SK-N-SH (cell line): Measurements from ENCODE around the gene PCSK9. TPM values are rescaled to one million over a fixed set of nuclear protein-coding genes. Genes with fewer than 3 reads are reported as not detected.

Source experiments
- CTCF ChIA-PET: fragments of 300-600, 350-600 bp; formaldehyde crosslinking; extraction: SDS; loops from one replicate; lab custom pipeline; 2021; lab: Yijun Ruan, JAX
- POLR2A ChIA-PET: fragments of 350-600 bp; sonication (Branson Sonifier 250); formaldehyde crosslinking; extraction: SDS; loops from one replicate; lab custom pipeline; 2020; ENCODE audit warnings: antibody characterized with exemption, inconsistent platforms; lab: Yijun Ruan, JAX
- DNase-seq: peaks from one replicate; pipeline ENCODE4 v3.0.0; 2012
- H2AFZ ChIP-seq: fragments of 200-600 bp; sonication (generic); 2 replicates; pipeline ENCODE4 v1.8.1; 2016; ENCODE audit warnings: antibody characterized with exemption, mild to moderate bottlenecking, low read depth
- H3F3A ChIP-seq: fragments of 200-600 bp; sonication (generic); replicated peaks from 2 replicates; pipeline ENCODE3; 2016; ENCODE audit warnings: antibody characterized with exemption, mild to moderate bottlenecking; ENCODE audit not compliant: insufficient read depth
- H3K27ac ChIP-seq, 2 experiments: fragments of 200-500 bp in 1 of 2; fragments of 200-600 bp in 1 of 2; sonication (Bioruptor generic) in 1 of 2; sonication (generic), shearing (Covaris generic) in 1 of 2; 2 replicates each; pipeline versions ENCODE4 v1.5.1 to v1.6.1; 2014 to 2016; ENCODE audit warnings: low read depth in 2 of 2, inconsistent platforms in 1 of 2, low read length in 1 of 2, mild to moderate bottlenecking in 1 of 2, mixed read lengths in 1 of 2
- H3K27me3 ChIP-seq: fragments of 200-600 bp; sonication (generic), shearing (Covaris generic); 2 replicates; pipeline ENCODE4 v1.6.1; 2016; ENCODE audit warnings: mixed run types; ENCODE audit not compliant: insufficient read depth
- H3K36me3 ChIP-seq, 2 experiments: fragments of 200-500 bp in 1 of 2; fragments of 200-600 bp in 1 of 2; sonication (Bioruptor generic) in 1 of 2; sonication (generic) in 1 of 2; replicated peaks in 1 of 2; 2 replicates each; pipeline versions ENCODE3 to v1.5.1; 2014 to 2016; ENCODE audit warnings: low read length in 1 of 2, mild to moderate bottlenecking in 1 of 2; ENCODE audit not compliant: insufficient read depth in 2 of 2, control insufficient read depth in 1 of 2
- H3K4me1 ChIP-seq, 2 experiments: fragments of 200-500 bp in 1 of 2; fragments of 200-600 bp in 1 of 2; sonication (Bioruptor generic) in 1 of 2; sonication (generic), shearing (Covaris generic) in 1 of 2; 2 replicates each; pipeline versions ENCODE4 v1.5.1 to v1.6.1; 2014 to 2016; ENCODE audit warnings: low read depth in 1 of 2, low read length in 1 of 2, mixed run types in 1 of 2; ENCODE audit not compliant: insufficient read depth in 2 of 2, control insufficient read depth in 1 of 2
- H3K4me2 ChIP-seq: fragments of 200-600 bp; sonication (generic), shearing (Covaris generic); 2 replicates; pipeline ENCODE4 v1.6.1; 2017; ENCODE audit warnings: mixed run types
- H3K4me3 ChIP-seq, 2 experiments: fragments of 200-500 bp in 1 of 2; fragments of 200-600 bp in 1 of 2; sonication (Bioruptor generic) in 1 of 2; sonication (generic), shearing (Covaris generic) in 1 of 2; 2 replicates each; pipeline versions ENCODE4 v1.5.1 to v1.8.1; 2014 to 2016; ENCODE audit warnings: low read depth in 2 of 2, inconsistent platforms in 1 of 2, low read length in 1 of 2, mild to moderate bottlenecking in 1 of 2, mixed read lengths in 1 of 2, moderate library complexity in 1 of 2
- H3K79me2 ChIP-seq: fragments of 200-600 bp; sonication (generic); 2 replicates; pipeline ENCODE4 v1.8.1; 2017; ENCODE audit warnings: mild to moderate bottlenecking; ENCODE audit not compliant: insufficient read depth
- H3K9ac ChIP-seq: fragments of 200-600 bp; sonication (generic); 2 replicates; pipeline ENCODE4 v1.6.1; 2017; ENCODE audit warnings: mixed run types
- H3K9me2 ChIP-seq: fragments of 200-600 bp; sonication (generic); 2 replicates; pipeline ENCODE4 v1.6.1; 2017; ENCODE audit warnings: mixed run types
- H3K9me3 ChIP-seq: fragments of 200-600 bp; sonication (generic); 2 replicates; pipeline ENCODE4 v1.6.1; 2017; ENCODE audit warnings: mixed run types, mild to moderate bottlenecking, moderate library complexity
- H4K20me1 ChIP-seq: fragments of 200-600 bp; sonication (generic); 2 replicates; pipeline ENCODE4 v1.6.1; 2017; ENCODE audit warnings: mild to moderate bottlenecking, mixed run types; ENCODE audit not compliant: insufficient read depth
- EP300 ChIP-seq, 2 experiments: IDR thresholded peaks; 2 replicates each; pipeline versions ENCODE4 v1.4.0 to v1.6.1; 2012; ENCODE audit warnings: borderline replicate concordance in 1 of 2, low read depth in 1 of 2, low read length in 1 of 2
- EZH2phosphoT487 ChIP-seq: fragments of 200-600 bp; sonication (generic); IDR thresholded peaks from 2 replicates; pipeline ENCODE4 v1.6.1; 2017; ENCODE audit warnings: low read depth, mixed run types, mild to moderate bottlenecking, antibody characterized with exemption, moderate library complexity, borderline replicate concordance
- GATA2 ChIP-seq: sonication (generic); formaldehyde crosslinking; IDR thresholded peaks from 2 replicates; pipeline ENCODE4 v1.5.0; 2020; ENCODE audit warnings: mild to moderate bottlenecking, missing genetic modification reagents
- JUND ChIP-seq: IDR thresholded peaks from 2 replicates; pipeline ENCODE4 v1.4.0; 2012
- MXI1 ChIP-seq: IDR thresholded peaks from 2 replicates; pipeline ENCODE4 v1.6.1; 2012; ENCODE audit warnings: mild to moderate bottlenecking, low read depth, low read length, improper control_type of control experiment
- NFIC ChIP-seq: IDR thresholded peaks from 2 replicates; pipeline ENCODE4 v1.4.0; 2012; ENCODE audit warnings: borderline replicate concordance
- POLR2AphosphoS5 ChIP-seq: IDR thresholded peaks from 2 replicates; pipeline ENCODE4 v1.6.1; 2012; ENCODE audit warnings: low read depth, low read length
- RCOR1 ChIP-seq: fragments of 150-350 bp; IDR thresholded peaks from 2 replicates; pipeline ENCODE4 v1.6.1; 2017; ENCODE audit warnings: antibody characterized with exemption, low read length
- RXRA ChIP-seq: IDR thresholded peaks from 2 replicates; pipeline ENCODE4 v1.4.0; 2012; ENCODE audit warnings: low read depth, mild to moderate bottlenecking, borderline replicate concordance
- SIN3A ChIP-seq: IDR thresholded peaks from 2 replicates; pipeline ENCODE4 v1.6.1; 2012; ENCODE audit warnings: low read depth, mild to moderate bottlenecking, low read length, moderate library complexity, borderline replicate concordance
- TCF12 ChIP-seq: IDR thresholded peaks from 2 replicates; pipeline ENCODE4 v1.4.0; 2012
- WGBS: methylation state at CpG from one replicate; pipeline ENCODE4 v1.1.6; 2017; ENCODE audit warnings: low lambda C conversion rate; 5-methylcytosine and 5-hydroxymethylcytosine counted together
- polyA plus RNA-seq, 3 experiments: library from polyadenylated mRNA; depleted of rRNA; stranded (reverse); fragments of >200 nt; gene quantifications; 2 replicates each; pipeline ENCODE4 v1.2.3, GENCODE V29; 2012
- TF ChIP-seq, protein P1 (sequence below): fragments of 150-350 bp; IDR thresholded peaks from 2 replicates; pipeline ENCODE4 v1.6.1; 2016; ENCODE audit warnings: mild to moderate bottlenecking, low read depth, low read length
- TF ChIP-seq, protein P2 (sequence below): fragments of 150-350 bp; IDR thresholded peaks from 2 replicates; pipeline ENCODE4 v1.6.1; 2017; ENCODE audit warnings: antibody characterized with exemption, low read length, low read depth, borderline replicate concordance
- TF ChIP-seq, protein P3 (sequence below): IDR thresholded peaks from 2 replicates; pipeline ENCODE4; 2012
- TF ChIP-seq, protein P4 (sequence below): fragments of 200-600 bp; sonication (generic); IDR thresholded peaks from 2 replicates; pipeline ENCODE4 v1.6.1; 2017; ENCODE audit warnings: antibody characterized with exemption, mild to moderate bottlenecking, moderate library complexity
- TF ChIP-seq, protein P5 (sequence below): IDR thresholded peaks from 2 replicates; pipeline ENCODE4 v1.4.0; 2012; ENCODE audit warnings: low read depth
- TF ChIP-seq, protein P6 (sequence below): IDR thresholded peaks from 2 replicates; pipeline ENCODE4 v1.4.0; 2012; ENCODE audit warnings: low read depth, borderline replicate concordance
- TF ChIP-seq, protein P7 (sequence below): IDR thresholded peaks from 2 replicates; pipeline ENCODE4 v1.6.1; 2012; ENCODE audit warnings: mild to moderate bottlenecking, low read depth, low read length, moderate library complexity

PCSK9 gene
- polyA plus RNA-seq, 1 of the 3 experiments (the other 2 are of a cell fraction), result 0.02 TPM

DNA sequence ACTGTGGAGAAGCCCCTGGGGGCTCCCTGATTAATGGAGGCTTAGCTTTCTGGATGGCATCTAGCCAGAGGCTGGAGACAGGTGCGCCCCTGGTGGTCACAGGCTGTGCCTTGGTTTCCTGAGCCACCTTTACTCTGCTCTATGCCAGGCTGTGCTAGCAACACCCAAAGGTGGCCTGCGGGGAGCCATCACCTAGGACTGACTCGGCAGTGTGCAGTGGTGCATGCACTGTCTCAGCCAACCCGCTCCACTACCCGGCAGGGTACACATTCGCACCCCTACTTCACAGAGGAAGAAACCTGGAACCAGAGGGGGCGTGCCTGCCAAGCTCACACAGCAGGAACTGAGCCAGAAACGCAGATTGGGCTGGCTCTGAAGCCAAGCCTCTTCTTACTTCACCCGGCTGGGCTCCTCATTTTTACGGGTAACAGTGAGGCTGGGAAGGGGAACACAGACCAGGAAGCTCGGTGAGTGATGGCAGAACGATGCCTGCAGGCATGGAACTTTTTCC lies 24.8 kb downstream of the PCSK9 start:
- peak; percentile 61 for DNase-seq
- H2AFZ ChIP-seq, result no peak overlapping the region
- TF ChIP-seq EP300 (IDR thresholded peaks at IDR 0.05; ENCODE audit: borderline replicate concordance in 1 of 2, low read depth in 1 of 2, low read length in 1 of 2) (no peak), NFIC (no peak), TCF12 (no peak), RXRA (no peak), SIN3A (no peak), POLR2AphosphoS5 (no peak), MXI1 (no peak), RCOR1 (no peak), GATA2 (CRISPR knock-in tag) (no peak), JUND (no peak), EZH2phosphoT487 (no peak)
- TF ChIP-seq, protein P1, sequence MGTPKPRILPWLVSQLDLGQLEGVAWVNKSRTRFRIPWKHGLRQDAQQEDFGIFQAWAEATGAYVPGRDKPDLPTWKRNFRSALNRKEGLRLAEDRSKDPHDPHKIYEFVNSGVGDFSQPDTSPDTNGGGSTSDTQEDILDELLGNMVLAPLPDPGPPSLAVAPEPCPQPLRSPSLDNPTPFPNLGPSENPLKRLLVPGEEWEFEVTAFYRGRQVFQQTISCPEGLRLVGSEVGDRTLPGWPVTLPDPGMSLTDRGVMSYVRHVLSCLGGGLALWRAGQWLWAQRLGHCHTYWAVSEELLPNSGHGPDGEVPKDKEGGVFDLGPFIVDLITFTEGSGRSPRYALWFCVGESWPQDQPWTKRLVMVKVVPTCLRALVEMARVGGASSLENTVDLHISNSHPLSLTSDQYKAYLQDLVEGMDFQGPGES, result no peak
- TF ChIP-seq, protein P2, sequence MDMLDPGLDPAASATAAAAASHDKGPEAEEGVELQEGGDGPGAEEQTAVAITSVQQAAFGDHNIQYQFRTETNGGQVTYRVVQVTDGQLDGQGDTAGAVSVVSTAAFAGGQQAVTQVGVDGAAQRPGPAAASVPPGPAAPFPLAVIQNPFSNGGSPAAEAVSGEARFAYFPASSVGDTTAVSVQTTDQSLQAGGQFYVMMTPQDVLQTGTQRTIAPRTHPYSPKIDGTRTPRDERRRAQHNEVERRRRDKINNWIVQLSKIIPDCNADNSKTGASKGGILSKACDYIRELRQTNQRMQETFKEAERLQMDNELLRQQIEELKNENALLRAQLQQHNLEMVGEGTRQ, result no peak
- TF ChIP-seq, protein P3, sequence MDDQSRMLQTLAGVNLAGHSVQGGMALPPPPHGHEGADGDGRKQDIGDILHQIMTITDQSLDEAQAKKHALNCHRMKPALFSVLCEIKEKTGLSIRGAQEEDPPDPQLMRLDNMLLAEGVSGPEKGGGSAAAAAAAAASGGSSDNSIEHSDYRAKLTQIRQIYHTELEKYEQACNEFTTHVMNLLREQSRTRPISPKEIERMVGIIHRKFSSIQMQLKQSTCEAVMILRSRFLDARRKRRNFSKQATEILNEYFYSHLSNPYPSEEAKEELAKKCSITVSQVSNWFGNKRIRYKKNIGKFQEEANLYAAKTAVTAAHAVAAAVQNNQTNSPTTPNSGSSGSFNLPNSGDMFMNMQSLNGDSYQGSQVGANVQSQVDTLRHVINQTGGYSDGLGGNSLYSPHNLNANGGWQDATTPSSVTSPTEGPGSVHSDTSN, result no peak
- TF ChIP-seq, protein P4, sequence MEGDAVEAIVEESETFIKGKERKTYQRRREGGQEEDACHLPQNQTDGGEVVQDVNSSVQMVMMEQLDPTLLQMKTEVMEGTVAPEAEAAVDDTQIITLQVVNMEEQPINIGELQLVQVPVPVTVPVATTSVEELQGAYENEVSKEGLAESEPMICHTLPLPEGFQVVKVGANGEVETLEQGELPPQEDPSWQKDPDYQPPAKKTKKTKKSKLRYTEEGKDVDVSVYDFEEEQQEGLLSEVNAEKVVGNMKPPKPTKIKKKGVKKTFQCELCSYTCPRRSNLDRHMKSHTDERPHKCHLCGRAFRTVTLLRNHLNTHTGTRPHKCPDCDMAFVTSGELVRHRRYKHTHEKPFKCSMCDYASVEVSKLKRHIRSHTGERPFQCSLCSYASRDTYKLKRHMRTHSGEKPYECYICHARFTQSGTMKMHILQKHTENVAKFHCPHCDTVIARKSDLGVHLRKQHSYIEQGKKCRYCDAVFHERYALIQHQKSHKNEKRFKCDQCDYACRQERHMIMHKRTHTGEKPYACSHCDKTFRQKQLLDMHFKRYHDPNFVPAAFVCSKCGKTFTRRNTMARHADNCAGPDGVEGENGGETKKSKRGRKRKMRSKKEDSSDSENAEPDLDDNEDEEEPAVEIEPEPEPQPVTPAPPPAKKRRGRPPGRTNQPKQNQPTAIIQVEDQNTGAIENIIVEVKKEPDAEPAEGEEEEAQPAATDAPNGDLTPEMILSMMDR, result no peak
- TF ChIP-seq, protein P5, sequence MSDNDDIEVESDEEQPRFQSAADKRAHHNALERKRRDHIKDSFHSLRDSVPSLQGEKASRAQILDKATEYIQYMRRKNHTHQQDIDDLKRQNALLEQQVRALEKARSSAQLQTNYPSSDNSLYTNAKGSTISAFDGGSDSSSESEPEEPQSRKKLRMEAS, result no peak
- TF ChIP-seq, protein P6, sequence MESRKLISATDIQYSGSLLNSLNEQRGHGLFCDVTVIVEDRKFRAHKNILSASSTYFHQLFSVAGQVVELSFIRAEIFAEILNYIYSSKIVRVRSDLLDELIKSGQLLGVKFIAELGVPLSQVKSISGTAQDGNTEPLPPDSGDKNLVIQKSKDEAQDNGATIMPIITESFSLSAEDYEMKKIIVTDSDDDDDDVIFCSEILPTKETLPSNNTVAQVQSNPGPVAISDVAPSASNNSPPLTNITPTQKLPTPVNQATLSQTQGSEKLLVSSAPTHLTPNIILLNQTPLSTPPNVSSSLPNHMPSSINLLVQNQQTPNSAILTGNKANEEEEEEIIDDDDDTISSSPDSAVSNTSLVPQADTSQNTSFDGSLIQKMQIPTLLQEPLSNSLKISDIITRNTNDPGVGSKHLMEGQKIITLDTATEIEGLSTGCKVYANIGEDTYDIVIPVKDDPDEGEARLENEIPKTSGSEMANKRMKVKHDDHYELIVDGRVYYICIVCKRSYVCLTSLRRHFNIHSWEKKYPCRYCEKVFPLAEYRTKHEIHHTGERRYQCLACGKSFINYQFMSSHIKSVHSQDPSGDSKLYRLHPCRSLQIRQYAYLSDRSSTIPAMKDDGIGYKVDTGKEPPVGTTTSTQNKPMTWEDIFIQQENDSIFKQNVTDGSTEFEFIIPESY, result no peak
- TF ChIP-seq, protein P7, sequence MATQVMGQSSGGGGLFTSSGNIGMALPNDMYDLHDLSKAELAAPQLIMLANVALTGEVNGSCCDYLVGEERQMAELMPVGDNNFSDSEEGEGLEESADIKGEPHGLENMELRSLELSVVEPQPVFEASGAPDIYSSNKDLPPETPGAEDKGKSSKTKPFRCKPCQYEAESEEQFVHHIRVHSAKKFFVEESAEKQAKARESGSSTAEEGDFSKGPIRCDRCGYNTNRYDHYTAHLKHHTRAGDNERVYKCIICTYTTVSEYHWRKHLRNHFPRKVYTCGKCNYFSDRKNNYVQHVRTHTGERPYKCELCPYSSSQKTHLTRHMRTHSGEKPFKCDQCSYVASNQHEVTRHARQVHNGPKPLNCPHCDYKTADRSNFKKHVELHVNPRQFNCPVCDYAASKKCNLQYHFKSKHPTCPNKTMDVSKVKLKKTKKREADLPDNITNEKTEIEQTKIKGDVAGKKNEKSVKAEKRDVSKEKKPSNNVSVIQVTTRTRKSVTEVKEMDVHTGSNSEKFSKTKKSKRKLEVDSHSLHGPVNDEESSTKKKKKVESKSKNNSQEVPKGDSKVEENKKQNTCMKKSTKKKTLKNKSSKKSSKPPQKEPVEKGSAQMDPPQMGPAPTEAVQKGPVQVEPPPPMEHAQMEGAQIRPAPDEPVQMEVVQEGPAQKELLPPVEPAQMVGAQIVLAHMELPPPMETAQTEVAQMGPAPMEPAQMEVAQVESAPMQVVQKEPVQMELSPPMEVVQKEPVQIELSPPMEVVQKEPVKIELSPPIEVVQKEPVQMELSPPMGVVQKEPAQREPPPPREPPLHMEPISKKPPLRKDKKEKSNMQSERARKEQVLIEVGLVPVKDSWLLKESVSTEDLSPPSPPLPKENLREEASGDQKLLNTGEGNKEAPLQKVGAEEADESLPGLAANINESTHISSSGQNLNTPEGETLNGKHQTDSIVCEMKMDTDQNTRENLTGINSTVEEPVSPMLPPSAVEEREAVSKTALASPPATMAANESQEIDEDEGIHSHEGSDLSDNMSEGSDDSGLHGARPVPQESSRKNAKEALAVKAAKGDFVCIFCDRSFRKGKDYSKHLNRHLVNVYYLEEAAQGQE, result no peak
- H4K20me1 ChIP-seq, result no peaks in the 10 kb centered on the region
- H3K9me2 ChIP-seq, result no peaks in the 10 kb centered on the region
- H3K27me3 ChIP-seq, result no peaks in the 10 kb centered on the region
- H3K4me2 ChIP-seq, result no peak overlapping the region
- 79% methylated on average over 10 of the region's 12 CpGs for WGBS
- H3K79me2 ChIP-seq, result no peaks in the 10 kb centered on the region
- H3K36me3 ChIP-seq, result peaks cover 22 to 31% of the 10 kb centered on the region in 2 experiments
- no peak overlapping the region for H3K4me3 ChIP-seq
- POLR2A ChIA-PET, result no interaction called here
- CTCF ChIA-PET, result interaction anchor here (0.8 to 1.3 kb wide), 5 partner anchors 10 to 274 kb away, joined by 3 to 4 read pairs (median 4); no protein-coding TSS in a partner anchor
- peak overlapping the region in 1 of 2 experiments; percentile 43; a peak in 1 of 4 replicates for H3K27ac ChIP-seq
- H3K9me3 ChIP-seq, result no peaks in the 10 kb centered on the region
- peaks cover 0 to 37% of the 10 kb centered on the region in 2 experiments; a peak in 2 of 4 replicates for H3K4me1 ChIP-seq
- no peaks in the 10 kb centered on the region for H3F3A ChIP-seq
- no peak overlapping the region for H3K9ac ChIP-seq
